HG03442 (cell line): ENCODE data around the gene SH3TC1.

Source experiments
- ATAC-seq: cut with Tn5 transposase; IDR thresholded peaks from one replicate; pipeline ENCODE4 v1.9.1; 2021; ENCODE audit warnings: mild to moderate bottlenecking, moderate library complexity; ENCODE audit not compliant: unreplicated experiment

SH3TC1 gene

GRCh38 chr4:8274066-8274652 lies 75.1 kb downstream of the SH3TC1 start:
- no peak for ATAC-seq

DNA sequence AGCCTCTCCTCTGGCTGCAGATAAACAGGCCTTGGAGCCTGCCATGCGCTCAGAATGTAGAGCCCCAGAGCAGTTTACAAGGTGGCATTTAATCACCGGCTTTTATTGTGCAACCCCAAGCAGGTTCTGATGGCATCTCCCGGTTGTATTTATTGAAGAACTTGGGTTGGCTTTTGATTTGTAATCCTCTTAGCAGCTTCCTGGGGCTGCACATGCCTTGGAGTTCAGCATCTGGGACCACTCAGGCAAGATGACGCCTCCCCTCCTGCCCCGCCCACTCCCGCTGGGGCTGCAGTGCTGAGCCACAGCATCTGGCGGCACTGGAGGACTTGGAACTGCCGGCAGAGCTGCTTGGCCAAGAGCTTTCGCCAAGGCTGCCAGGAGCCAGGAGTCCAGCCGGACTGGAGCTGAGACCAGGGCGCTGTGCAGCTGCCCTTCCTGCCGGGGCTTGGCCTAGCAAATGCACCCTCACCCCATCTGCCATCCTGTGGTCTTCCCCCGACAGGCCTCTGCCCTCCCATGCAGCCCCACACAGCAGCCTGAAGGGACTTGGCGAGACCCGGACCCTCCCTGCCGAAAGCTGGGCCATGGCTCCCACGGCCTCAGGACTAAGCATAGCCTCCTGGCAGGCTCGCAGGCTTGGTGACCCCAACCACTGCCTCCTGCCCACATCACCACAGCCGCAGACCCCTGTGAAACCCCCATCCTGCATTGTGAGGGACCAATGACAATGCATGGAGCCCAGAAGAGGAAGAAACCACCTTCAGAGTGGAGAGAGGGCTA lies 75.9 kb downstream of the SH3TC1 start:
- no peak for ATAC-seq

DNA sequence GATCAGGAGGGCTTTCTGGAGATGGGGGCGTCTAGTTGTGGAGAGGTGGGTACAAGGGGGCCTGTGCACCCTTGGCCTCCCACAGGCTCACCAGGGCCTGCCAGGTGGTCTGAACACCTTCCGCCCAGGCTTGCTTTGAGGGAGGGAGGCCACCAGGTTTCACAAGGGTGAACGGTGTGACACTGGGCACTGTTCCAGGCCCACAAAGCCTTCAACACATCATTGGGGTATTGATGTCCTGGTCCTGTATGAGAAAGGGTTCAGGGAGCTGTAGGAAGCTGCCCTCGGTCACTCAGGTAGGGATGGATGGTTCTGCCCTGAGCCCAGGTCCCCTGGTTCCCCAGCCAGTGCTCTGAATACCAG lies 76.4 kb downstream of the SH3TC1 start:
- ATAC-seq = no peak

DNA sequence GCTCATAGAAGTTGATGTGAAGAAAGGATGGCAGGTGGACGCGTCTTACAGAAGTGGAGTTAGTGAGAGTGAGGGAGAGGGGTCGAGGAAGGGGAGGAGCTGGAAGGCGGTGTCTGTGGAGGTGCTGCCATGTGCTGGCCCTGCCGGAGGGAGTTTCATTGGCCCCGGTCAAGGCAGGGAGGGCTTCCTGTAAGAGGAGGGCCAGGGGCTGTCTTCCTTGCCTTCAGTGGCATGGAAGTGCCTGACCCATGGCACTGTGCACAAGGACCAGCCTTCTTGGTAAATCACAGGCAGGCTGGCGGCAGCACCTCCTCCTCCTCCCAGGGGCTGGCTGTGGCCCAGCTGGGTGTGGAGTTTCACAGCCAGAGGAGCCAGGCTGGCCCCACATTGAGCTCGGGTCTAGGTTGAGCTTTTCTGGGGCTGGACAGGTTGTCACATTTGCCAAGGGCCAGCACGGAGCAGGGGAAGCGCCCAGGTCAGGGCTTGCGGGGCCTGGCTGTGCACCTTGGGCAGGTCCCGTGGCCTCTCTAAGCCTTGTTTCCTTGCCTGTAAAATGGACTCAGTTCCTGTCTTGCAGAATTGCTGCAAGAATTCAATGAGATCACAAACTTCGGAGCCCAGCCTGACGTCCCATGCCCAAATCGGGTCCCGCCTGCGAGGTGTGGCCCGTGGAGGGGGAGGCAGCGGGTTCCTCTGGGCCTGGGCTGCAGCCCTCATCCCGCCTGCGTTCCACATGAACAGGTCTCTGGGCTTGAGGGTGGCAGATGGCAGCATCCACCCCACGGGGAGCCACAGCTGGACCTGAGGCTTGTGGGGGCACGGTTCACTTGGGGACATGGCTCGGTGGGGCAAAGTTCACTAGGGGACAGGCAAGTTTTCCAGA lies 77.5 kb downstream of the SH3TC1 start:
- ATAC-seq = no peak

DNA sequence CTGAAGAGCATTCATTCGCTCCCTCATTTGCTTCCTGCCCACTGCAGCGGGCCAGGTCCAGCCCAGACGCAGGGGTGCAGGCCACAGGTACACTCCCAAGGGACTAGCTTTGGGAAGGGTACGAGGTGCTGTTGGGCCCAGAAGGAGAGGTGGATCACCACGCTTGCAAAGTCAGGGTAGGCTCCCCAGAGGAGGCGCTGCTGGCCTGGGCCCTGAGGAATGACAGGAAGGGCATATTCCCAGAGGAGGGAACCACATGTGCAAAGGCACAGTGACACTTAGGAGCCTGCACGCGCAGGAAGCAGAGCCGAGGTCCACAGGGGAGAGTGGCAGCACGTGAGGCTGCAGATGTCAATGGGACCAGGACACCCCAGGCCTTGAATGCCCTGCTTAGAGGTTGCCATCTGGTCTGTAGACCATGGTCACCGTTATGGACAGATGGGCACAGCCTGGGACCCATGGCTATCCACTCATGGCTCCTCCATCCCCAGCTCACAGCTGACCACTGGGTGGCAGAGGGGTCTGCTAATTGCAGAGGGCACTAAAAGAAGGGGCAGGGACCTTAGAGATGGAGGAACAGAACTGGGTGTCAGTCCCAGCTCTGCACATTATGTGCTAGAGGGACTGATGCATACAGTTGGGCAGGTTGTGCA lies 78.4 kb downstream of the SH3TC1 start:
- no peak for ATAC-seq

GRCh38 chr4:8278009-8278395 lies 78.9 kb downstream of the SH3TC1 start:
- ATAC-seq = no peak

GRCh38 chr4:8278421-8279287 lies 79.6 kb downstream of the SH3TC1 start:
- ATAC-seq = no peak

- ATAC-seq = no peak
Measured at GRCh38 chr4:8279321-8280157, 80.4 kb downstream of the SH3TC1 start.

DNA sequence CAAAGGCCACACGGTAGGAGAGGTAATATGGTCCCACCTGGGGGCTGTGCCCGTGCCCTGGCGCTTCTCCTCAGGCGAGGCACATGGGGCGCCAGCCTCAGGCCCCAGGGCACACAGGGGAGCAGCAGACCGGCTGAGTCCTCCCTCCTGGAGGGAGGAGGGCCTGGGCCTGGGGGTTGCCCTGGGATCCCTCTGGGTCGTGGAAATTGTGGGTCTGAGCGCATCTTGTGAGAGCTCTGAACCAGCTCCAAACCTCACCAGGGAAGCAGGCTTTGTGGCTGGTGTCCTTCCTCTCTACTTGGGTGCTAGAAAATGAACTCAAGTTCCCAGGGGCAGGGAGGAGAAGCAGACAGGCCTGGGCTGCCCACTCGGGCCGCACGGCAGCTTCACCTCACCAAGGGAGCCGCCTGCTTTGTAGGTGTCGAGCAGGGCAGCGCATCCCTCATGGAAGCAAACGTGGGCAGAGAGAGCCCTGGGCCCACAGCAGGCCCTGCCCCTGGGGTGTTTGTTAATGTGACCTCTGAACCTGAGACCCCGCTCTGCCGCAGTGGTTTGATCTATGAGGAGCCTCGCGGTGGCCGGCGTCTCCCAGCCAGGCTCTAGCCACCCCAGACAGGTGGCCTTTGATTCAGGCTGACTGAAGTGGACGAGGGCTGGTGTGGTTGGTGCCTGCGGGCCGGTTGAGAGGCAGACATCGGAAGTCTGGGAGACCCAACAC lies 81.2 kb downstream of the SH3TC1 start:
- ATAC-seq = no peak

DNA sequence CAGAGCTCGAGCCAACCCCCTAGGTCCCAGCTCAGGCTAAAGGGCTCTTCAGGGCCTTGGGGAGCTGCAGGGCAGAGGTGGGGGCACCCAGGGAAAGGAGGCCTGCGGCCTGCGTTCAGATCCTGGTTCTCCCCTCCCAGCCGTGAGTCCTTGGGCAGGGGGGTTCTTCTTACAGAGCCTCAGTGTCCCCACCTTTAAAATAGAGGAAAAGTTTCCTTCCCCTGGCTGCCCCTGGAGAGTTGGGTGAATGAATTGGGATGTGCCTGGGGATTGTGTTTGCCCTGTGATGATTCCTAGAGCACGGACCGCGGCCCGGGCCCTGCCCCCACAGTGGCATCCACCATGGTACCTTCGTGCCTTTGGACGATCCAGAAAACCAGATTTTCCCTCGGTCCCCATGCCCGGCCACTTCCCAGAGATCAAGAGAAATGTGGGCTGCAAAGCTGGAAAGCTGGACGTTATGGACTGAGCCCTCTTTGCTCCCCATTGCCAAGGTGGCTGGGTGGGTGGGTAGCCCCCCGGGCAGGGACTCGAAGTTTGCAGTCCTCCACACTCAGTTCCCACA lies 81.9 kb downstream of the SH3TC1 start:
- no peak for ATAC-seq

- ATAC-seq = no peak
Measured at GRCh38 chr4:8281519-8282133, 82.5 kb downstream of the SH3TC1 start.

GRCh38 chr4:8282134-8282641 lies 83.1 kb downstream of the SH3TC1 start:
- ATAC-seq = no peak

- ATAC-seq = no peak
Measured at GRCh38 chr4:8282742-8283141, 83.7 kb downstream of the SH3TC1 start.

GRCh38 chr4:8283161-8283560 lies 84.1 kb downstream of the SH3TC1 start:
- no peak for ATAC-seq

GRCh38 chr4:8283631-8284121 lies 84.6 kb downstream of the SH3TC1 start:
- no peak for ATAC-seq

DNA sequence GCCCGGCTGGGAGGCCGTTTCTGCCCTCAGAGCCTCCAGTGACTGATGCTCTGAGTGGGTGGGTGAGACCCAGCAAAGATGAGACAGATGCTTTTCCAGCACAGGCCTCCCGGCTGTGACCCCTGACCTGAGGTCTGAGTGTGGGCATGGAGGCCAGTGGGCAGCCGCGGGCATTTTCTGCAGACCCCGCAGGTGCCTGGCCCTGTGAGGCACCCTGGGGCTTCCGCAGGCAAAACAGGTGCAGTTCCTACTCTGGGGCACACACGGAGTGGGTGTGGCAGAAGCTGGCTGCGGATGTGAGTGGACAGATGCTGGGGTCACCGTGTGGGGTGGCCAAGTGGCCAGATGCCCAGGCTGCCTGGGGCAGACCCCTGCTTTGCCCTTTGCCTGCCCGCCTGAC lies 85.3 kb downstream of the SH3TC1 start:
- ATAC-seq = no peak

- ATAC-seq = no peak
Measured at GRCh38 chr4:8285143-8285975, 86.3 kb downstream of the SH3TC1 start.
